AG04450 (cell line): Measurements from ENCODE around the gene DOC2A. TPM values are rescaled to one million over a fixed set of nuclear protein-coding genes. Genes with fewer than 3 reads are reported as not detected.

Experiments used
- CTCF ChIA-PET: fragments of 300-600, 350-600 bp; formaldehyde crosslinking; extraction: SDS; loops from one replicate; lab custom pipeline; 2022; ENCODE audit warnings: antibody characterized with exemption, inconsistent platforms; lab: Charles Lee
- POLR2A ChIA-PET: fragments of 350-600 bp; formaldehyde crosslinking; extraction: SDS; loops from one replicate; lab custom pipeline; 2021; ENCODE audit warnings: antibody characterized with exemption, inconsistent platforms; lab: Yijun Ruan, JAX
- DNase-seq: peaks from one replicate; pipeline ENCODE4 v3.0.0-alpha.2; 2011; ENCODE audit warnings: low read depth, low spot score
- H3K27ac ChIP-seq: one replicate; pipeline ENCODE4 v1.5.1; 2012; ENCODE audit warnings: low read depth, low read length, control low read depth
- H3K27me3 ChIP-seq: one replicate; pipeline ENCODE4 v1.6.0; 2012; ENCODE audit warnings: low read length; ENCODE audit not compliant: control insufficient read depth, insufficient read depth
- H3K4me3 ChIP-seq: 2 replicates; pipeline ENCODE4 v1.5.1; 2011; ENCODE audit warnings: mild to moderate bottlenecking, low read depth, low read length, control low read depth
- H3K9me3 ChIP-seq: 2 replicates; pipeline ENCODE4 v1.5.1; 2012; ENCODE audit warnings: low read length; ENCODE audit not compliant: control insufficient read depth, insufficient read depth
- polyA plus RNA-seq: library from polyadenylated mRNA; depleted of rRNA; stranded (reverse); fragments of >200 nt; gene quantifications from 2 replicates; pipeline ENCODE4 v1.2.3, GENCODE V29; 2011
- TF ChIP-seq, protein P1 (sequence below): IDR thresholded peaks from 2 replicates; pipeline ENCODE4 v1.5.1; 2011; ENCODE audit warnings: low read depth, low read length, control low read depth, inconsistent platforms

Gene DOC2A
- polyA plus RNA-seq, 1 experiment, result 0.22 TPM

DNA sequence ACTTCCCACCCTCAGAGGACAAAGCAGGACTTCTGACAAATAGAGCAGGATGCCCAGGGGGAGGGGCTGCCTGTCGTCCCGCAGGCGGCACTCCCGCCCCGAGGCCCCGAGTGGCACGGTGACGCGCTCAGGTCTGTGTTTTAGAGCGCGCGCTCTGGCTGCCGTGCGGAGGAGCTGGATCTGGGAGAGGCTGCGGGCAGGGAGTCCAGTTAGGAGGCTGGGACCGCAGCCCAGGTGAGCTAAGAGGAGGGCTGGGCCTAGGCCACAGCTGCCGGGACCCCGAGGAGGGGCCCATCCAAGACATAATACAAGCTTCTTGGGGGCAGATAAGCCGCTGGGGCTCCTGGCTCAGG lies 6.4 kb downstream of the DOC2A start:
- no peak for DNase-seq
- ChIA-PET CTCF (interaction anchor here (0.6 kb wide), 1 partner anchor 15 kb away, joined by 9 read pairs; no protein-coding TSS in a partner anchor), POLR2A (interaction anchor here (1.5 kb wide), 1 partner anchor 8 kb away, joined by 3 read pairs; the partner anchor contains the start of gene INO80E)
- Histone ChIP-seq H3K4me3 (no peak overlapping the region), H3K27me3 (peaks cover 6% of the 10 kb centered on the region), H3K9me3 (no peaks in the 10 kb centered on the region; the same call in 1 of the 2 replicates), H3K27ac (no peak overlapping the region)
- TF ChIP-seq, protein P1, sequence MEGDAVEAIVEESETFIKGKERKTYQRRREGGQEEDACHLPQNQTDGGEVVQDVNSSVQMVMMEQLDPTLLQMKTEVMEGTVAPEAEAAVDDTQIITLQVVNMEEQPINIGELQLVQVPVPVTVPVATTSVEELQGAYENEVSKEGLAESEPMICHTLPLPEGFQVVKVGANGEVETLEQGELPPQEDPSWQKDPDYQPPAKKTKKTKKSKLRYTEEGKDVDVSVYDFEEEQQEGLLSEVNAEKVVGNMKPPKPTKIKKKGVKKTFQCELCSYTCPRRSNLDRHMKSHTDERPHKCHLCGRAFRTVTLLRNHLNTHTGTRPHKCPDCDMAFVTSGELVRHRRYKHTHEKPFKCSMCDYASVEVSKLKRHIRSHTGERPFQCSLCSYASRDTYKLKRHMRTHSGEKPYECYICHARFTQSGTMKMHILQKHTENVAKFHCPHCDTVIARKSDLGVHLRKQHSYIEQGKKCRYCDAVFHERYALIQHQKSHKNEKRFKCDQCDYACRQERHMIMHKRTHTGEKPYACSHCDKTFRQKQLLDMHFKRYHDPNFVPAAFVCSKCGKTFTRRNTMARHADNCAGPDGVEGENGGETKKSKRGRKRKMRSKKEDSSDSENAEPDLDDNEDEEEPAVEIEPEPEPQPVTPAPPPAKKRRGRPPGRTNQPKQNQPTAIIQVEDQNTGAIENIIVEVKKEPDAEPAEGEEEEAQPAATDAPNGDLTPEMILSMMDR, result no peak

DNA sequence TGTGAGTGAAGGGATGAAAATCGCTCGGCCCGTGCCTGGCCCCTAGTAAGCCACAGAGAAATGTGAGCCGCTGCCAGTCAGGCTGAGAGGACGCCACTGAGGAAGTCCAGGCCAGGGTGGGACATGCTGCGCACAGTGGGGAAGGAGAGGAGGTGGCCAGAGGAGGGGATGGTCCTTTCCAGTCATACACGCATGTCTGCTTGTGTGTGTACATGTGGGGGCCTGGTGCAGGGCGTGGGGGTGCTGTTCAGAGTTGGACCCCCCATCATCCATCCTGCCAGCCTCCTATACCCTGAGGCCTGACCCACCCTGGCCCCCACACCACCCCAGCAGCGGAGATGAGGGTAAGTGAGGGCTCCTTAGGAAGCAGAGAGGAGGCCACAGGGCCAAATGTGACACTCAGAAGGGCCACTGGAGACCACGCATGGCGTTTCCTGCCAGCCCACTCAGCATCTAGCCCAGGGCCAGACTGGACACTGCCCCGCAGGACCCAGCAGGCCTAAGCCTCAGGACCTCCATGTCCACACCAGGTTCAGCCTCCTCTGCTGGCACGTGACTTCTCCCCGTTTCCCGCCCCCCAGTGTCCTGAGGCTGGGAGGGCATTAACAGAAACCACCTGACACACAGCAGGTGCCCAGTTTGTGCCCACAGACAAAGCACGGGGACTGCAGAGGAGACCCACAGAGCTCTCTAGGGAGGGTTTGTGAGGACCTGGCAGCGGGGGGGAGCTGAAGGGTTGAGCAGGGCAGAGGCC lies 7.0 kb downstream of the DOC2A start:
- ChIA-PET CTCF (interaction anchor here (0.6 kb wide), 1 partner anchor 15 kb away, joined by 9 read pairs; no protein-coding TSS in a partner anchor), POLR2A (interaction anchor here (1.5 kb wide), 1 partner anchor 8 kb away, joined by 3 read pairs; the partner anchor contains the start of gene INO80E)
- Histone ChIP-seq H3K4me3 (no peak overlapping the region), H3K9me3 (no peaks in the 10 kb centered on the region), H3K27me3 (peaks cover under 1% of the 10 kb centered on the region), H3K27ac (no peak overlapping the region)
- TF ChIP-seq, protein P1, result no peak
- DNase-seq, result no peak

DNA sequence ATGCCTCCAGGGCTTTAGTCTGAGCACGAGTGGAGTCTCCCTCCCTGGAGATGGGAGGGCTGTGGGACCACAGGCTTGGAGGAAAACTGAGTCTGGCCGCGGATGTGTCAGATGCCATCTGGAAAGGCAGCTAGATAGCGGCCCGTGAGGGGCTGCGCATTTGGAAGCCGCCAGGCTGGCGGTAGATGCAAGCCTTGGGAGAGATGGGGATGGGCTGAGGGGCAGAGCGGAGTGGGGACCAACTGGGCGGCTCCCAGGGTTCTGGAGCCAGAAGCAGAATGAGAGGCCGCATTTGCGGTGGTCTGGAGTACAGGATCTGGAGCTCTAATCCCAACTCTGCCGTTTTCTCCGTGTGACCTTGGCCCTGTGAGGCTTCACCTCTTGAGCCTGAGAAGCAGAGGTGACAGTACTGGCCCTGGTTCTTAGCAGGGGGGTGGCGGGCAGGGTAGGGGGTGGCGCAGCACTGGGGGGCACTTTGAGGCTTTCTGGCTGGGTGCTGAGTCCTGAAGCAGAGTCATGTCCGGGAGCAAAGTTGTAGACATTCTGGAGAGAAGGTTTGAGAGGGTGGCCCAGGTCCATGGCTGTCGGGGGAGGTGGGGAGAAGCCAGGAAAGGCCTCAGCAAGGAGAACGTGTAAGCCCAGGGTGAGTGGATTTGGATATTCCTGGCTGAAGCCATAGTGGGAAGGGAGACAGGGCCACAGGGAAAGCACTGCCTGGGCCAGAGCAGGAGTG lies 8.0 kb downstream of the DOC2A start:
- CTCF ChIA-PET, result interaction anchor here (0.6 kb wide), 1 partner anchor 429 kb away, joined by 5 read pairs; no protein-coding TSS in a partner anchor
- H3K4me3 ChIP-seq, result no peak overlapping the region

DNA sequence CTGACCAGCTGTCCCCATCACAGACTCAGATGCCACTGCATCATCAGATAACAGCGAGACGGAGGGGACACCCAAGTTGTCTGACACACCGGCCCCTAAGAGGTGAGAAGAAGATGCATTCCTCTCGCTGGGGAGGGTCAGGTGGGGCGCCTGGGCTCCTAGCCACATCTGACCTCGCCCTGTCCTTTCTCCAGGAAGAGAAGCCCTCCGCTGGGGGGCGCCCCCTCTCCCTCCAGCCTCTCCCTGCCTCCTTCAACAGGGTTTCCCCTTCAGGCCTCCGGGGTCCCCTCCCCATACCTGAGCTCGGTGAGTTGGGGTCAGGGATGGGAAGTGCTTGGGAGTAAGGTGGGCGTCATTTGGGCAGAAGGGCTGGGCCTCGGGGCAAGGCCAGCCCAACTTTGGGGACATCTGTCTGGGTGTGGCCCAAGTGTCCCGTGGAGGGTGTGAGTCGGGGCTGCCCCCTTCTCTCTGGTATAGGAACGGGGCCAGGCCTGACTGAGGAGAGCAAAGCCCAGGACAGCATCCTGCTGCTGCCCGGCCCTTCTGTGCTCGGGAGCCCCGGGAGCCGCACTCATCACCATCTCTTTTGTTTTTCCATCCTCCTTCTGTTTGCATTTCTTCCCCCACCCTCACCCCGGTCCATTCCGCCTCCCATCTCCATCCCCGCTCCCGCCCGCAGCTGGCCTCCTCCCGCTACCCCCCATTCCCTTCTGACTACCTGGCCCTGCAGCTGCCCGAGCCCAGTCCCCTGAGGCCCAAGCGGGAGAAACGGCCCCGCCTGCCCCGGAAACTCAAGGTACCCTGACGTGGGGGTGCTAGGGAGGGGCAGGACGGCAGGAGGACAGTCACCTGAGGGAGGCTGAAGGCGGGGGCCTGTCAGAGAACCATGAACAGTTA lies 9.8 kb downstream of the DOC2A start:
- POLR2A ChIA-PET, result no interaction called here
- TF ChIP-seq, protein P1, result no peak
- CTCF ChIA-PET, result interaction anchor here (0.5 kb wide), 1 partner anchor 243 kb away, joined by 3 read pairs; no protein-coding TSS in a partner anchor
- Histone ChIP-seq H3K27me3 (no peaks in the 10 kb centered on the region), H3K9me3 (no peaks in the 10 kb centered on the region; the same call in 1 of the 2 replicates), H3K27ac (no peak overlapping the region), H3K4me3 (no peak overlapping the region)
- DNase-seq, result no peak

More for the DNA sequence above, 8.0 kb downstream of the DOC2A start:
- Histone ChIP-seq H3K27me3 (no peaks in the 10 kb centered on the region), H3K9me3 (no peaks in the 10 kb centered on the region), H3K27ac (no peak overlapping the region)
- TF ChIP-seq, protein P1, result no peak
- POLR2A ChIA-PET, result interaction anchor here (0.7 kb wide), 1 partner anchor 116 kb away, joined by 3 read pairs; no protein-coding TSS in a partner anchor
- DNase-seq, result no peak
